GM21529 (cell line): ENCODE measurements around the gene TRIP10.
"Not testable (repeated sequence)": the region's sequence is repeated elsewhere in the genome, so short reads cannot be mapped to it uniquely, and the experiment has no call there.

Experiments used
- ATAC-seq: cut with Tn5 transposase; IDR thresholded peaks from one replicate; pipeline ENCODE4 v1.9.1; 2021; ENCODE audit not compliant: unreplicated experiment

Gene TRIP10

GRCh38 chr19:6793973-6794372 is 54.5 kb downstream of the TRIP10 start:
- ATAC-seq, result no peak

GRCh38 chr19:6794686-6795431 is 55.4 kb downstream of the TRIP10 start:
- ATAC-seq, result no peak

GRCh38 chr19:6796278-6796677 is 56.8 kb downstream of the TRIP10 start:
- ATAC-seq, result no peak

GRCh38 chr19:6797646-6798045 is 58.2 kb downstream of the TRIP10 start:
- no peak for ATAC-seq

- not testable (repeated sequence) for ATAC-seq
These were observed 60.8 kb downstream of the TRIP10 start for GRCh38 chr19:6800160-6800790.

GRCh38 chr19:6800991-6801484 is 61.6 kb downstream of the TRIP10 start:
- peak; percentile 2 for ATAC-seq
